Liver (tissue), 2 donors: Measurements from ENCODE around the gene PELI2.

ENCODE experiments used
- TF ChIP-seq, protein P1 (sequence below): fragments of 150-350 bp; IDR thresholded peaks from 2 replicates; pipeline ENCODE4 v1.5.1; 2017; ENCODE audit warnings: improper control_type of control experiment, low read depth, low read length; ENCODE audit not compliant: missing input control
- TF ChIP-seq, protein P2 (sequence below): IDR thresholded peaks from 2 replicates; pipeline ENCODE4 v1.6.1; 2016; ENCODE audit warnings: antibody characterized with exemption
- donor health status: healthy.

DNA sequence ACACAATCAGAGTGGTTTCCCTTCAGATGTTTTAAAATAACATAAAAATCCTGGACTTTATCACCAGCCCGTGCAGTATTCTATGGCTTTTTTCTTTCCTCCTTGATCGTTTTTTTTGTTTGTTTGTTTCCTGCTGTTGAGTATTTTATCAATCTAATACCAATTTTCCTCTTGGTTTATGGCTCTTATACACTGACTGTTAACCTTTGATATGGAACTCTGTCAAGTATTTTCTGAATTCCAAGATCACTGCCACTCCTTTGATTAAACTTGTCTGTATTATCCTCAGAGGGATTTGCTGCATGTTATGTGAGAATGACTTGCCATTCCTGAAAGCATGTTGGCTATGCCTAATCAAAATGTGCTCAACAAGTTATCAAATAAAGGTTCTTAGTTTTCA lies 88.4 kb downstream of the PELI2 start:
- TF ChIP-seq, protein P1, sequence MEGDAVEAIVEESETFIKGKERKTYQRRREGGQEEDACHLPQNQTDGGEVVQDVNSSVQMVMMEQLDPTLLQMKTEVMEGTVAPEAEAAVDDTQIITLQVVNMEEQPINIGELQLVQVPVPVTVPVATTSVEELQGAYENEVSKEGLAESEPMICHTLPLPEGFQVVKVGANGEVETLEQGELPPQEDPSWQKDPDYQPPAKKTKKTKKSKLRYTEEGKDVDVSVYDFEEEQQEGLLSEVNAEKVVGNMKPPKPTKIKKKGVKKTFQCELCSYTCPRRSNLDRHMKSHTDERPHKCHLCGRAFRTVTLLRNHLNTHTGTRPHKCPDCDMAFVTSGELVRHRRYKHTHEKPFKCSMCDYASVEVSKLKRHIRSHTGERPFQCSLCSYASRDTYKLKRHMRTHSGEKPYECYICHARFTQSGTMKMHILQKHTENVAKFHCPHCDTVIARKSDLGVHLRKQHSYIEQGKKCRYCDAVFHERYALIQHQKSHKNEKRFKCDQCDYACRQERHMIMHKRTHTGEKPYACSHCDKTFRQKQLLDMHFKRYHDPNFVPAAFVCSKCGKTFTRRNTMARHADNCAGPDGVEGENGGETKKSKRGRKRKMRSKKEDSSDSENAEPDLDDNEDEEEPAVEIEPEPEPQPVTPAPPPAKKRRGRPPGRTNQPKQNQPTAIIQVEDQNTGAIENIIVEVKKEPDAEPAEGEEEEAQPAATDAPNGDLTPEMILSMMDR, result no peak
- TF ChIP-seq, protein P2, sequence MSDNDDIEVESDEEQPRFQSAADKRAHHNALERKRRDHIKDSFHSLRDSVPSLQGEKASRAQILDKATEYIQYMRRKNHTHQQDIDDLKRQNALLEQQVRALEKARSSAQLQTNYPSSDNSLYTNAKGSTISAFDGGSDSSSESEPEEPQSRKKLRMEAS, result no peak
